NCI-H187 (cell line): ENCODE measurements around the gene WIPF2.

Experiments used
- DNase-seq, 2 experiments: peaks; one replicate each; lab custom pipeline; 2025; lab: John Stamatoyannopoulos, UW

WIPF2 gene

GRCh38 chr17:40313668-40314583 is 94.8 kb downstream of the WIPF2 start:
- no peak for DNase-seq

- no peak for DNase-seq
These were observed 95.5 kb downstream of the WIPF2 start for GRCh38 chr17:40314584-40314956.

GRCh38 chr17:40315206-40315605 is 96.1 kb downstream of the WIPF2 start:
- no peak for DNase-seq

DNA sequence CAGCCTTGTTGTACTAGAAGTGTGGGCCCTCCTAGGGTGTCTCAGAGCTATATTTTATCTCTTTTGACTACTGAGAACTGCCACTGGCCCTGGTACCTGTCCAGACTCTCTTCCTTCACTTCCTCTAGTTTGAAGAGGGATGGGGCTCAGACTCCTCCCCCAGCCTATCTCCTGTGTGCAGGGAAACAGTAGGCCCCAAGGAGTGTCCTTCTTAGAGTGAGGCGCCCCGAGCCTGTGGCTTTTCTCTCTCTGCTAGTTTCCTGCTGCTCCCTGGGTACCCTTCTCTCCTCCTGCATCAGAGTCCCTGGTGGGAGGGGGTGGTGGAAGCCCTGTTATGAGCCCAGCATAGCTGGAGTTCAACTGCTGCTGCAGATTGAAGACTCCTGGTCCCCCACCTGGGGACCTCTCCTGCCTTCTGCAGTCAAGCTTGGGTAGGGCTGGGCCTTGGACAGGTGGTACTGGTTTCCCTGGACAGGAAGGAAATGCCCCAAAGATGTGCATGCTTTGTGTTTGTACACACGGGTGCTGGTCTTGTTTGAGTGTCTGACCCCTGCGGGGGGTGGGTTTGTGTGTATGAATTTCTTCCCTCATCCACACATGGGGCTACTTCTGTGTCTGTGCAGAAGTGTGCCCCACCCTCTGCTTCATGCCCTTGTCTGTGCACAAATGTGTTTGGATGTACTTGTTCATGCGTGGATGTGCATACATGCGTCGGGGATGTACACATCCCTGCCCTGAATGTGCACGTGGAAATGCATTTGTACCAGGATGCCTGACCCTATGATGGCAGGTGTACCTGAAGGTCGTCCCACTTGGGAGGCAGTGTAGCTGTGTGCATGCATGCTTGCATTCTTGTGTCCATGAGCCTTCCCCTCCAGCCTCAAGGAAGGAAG is 96.8 kb downstream of the WIPF2 start:
- DNase-seq, result no peak

DNA sequence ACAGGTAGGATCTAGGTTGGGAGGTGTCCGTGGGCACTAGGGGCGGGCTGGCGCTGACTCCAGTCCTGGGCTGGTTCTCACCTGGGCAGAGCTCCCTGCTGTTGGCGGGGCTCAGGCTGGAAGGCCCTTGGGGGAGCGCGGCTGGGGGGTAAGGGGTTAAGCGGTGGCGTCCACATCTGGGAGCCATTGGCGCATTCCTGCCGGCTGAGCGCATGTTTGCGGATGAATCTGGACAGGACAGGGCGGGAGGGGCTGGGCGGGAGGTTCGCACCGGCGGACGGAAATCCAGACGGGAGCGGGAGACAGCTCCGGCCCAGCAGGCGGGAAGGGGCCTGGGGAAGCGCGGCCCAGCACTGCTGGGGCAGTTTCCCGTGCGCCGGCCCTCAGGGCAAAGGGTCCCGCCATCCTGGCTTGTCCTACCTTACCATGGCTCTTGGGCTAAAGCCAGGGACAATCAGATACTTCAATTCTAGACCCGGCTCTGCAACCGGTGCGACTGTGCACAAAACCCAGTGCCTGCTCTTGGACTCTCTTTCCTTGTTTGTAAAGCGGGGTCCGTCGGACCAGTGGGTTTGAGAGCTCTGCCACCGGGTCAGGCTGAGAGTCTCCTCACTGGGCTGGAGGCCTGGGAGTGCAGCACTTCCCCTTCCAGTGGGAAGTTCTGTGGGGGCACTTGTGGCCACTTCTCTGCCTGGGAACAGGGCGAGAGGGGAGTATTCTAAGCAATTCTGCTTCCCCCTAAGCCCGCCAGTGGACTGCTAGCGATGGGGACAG is 97.7 kb downstream of the WIPF2 start:
- no peak for DNase-seq

- no peak for DNase-seq
These were observed 98.3 kb downstream of the WIPF2 start for GRCh38 chr17:40317345-40317873.

GRCh38 chr17:40317880-40318829 is 99.1 kb downstream of the WIPF2 start:
- peak; percentile 88 to 91 for DNase-seq

- DNase-seq, result no peak
These were observed 99.8 kb downstream of the WIPF2 start for GRCh38 chr17:40318830-40319391.

GRCh38 chr17:40319651-40320540 is 100.8 kb downstream of the WIPF2 start:
- no peak for DNase-seq

- no peak for DNase-seq
These were observed 101.8 kb downstream of the WIPF2 start for GRCh38 chr17:40320756-40321523.

GRCh38 chr17:40321524-40321929 is 102.4 kb downstream of the WIPF2 start:
- no peak for DNase-seq

GRCh38 chr17:40321961-40322357 is 102.9 kb downstream of the WIPF2 start:
- no peak for DNase-seq

- DNase-seq, result no peak
These were observed 103.5 kb downstream of the WIPF2 start for GRCh38 chr17:40322358-40323315.

- DNase-seq, result no peak
These were observed 104.6 kb downstream of the WIPF2 start for GRCh38 chr17:40323391-40324381.

DNA sequence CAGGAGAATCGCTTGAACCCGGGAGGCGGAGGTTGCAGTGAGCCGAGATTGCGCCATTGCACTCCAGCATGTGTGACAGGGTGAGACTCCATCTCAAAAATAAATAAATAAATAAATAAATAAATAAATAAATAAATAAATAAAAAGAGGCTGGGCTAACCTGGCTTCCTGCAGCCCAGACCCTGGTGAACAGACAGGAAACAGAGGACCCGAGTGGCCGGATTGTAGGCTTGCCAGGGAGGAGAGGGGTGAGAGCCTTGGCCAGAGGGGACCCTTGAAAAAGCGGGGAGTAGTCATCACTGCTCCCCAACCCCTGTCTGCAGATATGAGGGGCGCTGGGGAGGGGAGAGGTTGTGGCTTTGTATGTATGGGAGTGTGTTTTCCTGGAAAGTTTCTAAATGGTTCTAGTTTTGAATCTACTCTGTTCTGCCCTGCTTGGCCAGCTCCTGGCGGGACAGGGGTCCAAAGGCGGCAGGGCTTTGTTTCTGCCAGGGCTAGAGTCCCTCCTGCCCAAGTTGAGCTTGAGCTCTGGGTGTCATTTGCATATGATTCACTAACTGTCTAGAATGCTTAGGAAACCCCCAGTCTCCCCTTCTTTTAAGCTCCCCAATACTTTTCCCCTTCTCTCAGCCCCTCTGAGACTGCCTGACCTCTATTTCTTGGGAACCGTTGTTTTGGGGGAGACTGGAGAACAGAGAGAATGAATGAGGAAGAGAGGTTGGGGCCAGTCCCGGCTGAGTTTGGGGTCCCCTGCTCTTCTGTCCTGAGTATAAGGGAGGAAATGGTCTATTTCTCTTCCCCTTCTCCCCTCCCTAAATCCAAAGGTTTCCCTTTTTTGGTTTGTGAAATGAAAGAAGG is 106.3 kb downstream of the WIPF2 start:
- no peak for DNase-seq
